ENCODE data around the gene NPTX1.

DNA sequence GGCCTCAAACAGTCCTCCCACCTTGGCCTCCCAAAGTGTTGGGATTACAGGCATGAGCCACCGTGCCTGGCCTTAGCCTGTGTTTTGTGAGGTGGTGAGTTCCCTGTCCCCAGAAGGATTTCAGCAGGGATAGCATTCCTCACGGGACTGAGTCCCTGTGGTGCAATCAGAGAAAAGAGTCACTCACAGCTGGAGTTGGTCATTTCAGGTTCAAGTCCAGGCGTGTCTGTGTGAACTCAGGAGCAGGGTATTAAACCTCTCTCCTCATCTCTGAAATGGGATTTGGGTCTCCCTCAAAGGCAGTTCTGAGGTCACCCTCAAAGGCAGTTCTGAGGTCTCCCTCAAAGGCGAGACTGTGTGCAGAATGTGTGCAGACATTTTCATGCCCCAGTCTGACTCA lies 28.6 kb downstream of the NPTX1 start:
- TF ChIP-seq, protein P1, sequence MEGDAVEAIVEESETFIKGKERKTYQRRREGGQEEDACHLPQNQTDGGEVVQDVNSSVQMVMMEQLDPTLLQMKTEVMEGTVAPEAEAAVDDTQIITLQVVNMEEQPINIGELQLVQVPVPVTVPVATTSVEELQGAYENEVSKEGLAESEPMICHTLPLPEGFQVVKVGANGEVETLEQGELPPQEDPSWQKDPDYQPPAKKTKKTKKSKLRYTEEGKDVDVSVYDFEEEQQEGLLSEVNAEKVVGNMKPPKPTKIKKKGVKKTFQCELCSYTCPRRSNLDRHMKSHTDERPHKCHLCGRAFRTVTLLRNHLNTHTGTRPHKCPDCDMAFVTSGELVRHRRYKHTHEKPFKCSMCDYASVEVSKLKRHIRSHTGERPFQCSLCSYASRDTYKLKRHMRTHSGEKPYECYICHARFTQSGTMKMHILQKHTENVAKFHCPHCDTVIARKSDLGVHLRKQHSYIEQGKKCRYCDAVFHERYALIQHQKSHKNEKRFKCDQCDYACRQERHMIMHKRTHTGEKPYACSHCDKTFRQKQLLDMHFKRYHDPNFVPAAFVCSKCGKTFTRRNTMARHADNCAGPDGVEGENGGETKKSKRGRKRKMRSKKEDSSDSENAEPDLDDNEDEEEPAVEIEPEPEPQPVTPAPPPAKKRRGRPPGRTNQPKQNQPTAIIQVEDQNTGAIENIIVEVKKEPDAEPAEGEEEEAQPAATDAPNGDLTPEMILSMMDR (IDR thresholded peaks at IDR 0.05), result no peak
- no peak for TF ChIP-seq POLR2A (IDR thresholded peaks at IDR 0.05)

Measured in lower leg skin (tissue), 3 donors.